Kidney glomerular epithelial cell (primary cell): ENCODE measurements around the gene PSMB7.
A peak's percentile ranks its signal among the peaks of the same experiment; 100 is the strongest.

Experiments used
- DNase-seq: peaks from one replicate; lab custom pipeline; 2025; lab: John Stamatoyannopoulos, UW

The PSMB7 gene

DNA sequence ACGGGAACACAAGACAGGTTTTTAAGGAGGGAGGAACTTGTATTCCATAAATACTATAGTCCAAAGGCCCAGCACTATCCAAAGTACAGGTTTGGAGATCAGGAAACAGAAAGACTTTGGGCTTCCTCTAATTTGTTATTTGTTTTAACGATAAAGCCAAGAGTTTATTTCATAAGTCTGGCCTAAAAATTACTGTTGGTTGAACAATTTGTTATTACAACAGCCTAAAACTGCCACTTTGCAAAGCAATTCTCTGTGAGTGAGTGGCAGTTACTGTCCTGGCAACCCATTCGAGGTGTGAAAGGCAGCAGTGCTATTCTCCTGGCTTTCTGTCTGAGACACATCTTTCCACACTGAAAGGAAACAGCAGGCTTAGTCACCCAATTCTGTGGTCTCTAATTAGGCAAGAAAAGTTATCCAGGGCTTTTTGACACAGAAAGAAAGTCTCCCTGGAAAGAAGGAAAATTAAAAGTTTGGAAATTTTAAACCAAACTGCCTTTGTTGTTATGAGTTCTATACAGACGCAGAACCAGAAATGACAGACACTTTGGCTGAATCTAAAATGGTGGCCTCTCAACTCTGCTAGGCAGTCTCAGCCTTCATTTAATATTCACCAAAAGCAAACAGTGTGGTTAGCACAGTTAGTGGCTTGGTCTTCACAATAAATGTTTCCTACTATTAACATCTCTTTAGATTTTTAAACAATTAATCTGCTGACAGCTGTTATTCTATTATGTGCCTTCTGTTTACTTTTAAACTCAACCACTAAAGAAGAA, 33.9 kb downstream of the PSMB7 start:
- peak; percentile 14 for DNase-seq

DNA sequence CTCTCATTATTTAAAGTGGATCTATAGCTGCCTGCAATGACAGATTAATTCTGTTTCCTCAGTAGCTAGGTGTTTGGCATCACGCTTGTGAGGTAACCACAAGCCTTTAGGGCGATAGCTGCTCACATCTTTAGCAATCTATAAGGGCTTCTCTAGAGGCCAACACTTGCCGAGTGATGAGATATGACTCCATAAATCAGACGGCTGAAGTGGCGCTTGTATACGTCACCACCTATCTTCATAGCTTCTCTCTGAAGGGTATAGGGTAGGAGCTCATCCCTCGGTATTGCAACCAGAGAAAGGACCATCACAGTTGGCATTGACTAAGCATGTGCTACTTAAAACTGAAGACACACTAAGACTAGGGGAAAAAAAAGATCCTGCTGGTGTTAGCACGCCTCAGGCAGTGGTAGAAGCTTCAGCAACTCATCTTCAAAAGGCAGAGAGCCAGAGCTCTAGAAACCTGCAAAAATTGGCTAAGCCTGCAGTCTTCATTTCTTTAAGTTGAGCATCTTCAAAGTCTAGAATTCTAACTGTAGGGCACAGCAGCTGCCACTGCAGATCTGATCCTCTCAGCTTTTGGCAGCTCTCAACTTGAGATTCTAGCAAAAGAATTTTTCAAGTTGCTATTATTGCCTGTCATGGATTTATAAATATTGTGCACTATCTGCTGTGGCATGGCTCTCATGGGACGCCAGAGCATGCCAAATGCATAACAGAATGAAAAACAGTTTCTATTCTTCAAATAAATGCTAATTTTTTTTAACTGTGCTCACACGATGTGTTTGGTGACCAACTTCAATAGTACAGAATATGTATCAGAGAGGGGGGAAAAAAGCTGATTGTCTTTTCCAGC, 37.5 kb downstream of the PSMB7 start:
- no peak for DNase-seq

DNA sequence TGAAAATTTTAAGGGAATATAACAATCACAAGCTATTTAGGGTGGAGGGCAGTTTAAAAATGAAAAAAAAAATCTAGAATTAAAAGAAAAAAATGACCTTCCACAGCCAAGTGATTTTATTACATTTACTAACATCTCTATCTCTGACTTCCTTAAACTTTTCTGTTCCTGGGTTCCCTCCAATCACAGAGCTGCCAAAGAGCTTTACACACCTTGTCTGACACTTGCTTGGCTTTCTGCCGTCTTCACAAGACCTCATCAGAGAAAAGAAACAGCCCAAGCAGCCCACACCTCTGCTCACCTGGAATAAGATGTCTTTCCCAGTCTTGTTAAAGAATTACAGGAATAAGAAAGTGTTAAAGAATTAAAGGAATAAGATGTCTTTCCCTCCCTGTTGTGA, 38.9 kb downstream of the PSMB7 start:
- DNase-seq, result no peak

DNA sequence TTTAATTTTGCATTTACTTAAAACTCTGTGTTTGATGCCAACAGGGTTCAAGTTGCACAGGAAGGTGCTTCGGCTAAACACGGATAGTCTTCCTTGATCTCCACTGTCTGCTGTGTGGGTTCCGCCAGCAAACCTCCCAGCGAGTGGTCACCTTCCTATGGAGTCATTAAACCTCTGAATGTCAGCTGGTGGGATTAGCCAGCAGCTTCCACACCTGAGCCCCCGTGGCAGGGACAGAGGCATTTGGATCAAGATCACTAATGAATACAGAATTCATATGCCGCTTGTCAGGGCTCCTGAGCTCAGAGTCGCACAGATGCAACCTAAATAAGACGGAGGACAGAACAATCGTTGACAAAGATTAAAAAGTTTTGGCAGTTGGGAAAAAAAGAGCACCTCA, 39.5 kb downstream of the PSMB7 start:
- DNase-seq, result no peak

DNA sequence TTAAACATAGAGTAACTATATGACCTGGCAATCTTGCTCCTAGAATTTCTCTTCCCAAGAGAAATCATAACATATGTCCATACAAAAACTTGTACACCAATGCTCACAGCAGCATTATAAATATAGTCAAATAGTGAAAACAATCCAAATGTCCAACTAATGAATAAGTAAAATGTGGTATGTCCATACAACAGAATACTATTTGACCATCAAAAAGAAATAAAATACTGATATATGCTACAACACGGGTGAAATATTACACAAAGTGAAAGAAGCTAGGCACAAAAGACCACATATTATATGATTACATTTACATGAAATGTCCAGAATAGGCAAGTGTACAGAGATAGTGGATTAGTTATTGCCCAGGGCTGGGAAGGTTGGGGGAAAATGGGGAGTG, 41.4 kb downstream of the PSMB7 start:
- DNase-seq, result no peak

DNA sequence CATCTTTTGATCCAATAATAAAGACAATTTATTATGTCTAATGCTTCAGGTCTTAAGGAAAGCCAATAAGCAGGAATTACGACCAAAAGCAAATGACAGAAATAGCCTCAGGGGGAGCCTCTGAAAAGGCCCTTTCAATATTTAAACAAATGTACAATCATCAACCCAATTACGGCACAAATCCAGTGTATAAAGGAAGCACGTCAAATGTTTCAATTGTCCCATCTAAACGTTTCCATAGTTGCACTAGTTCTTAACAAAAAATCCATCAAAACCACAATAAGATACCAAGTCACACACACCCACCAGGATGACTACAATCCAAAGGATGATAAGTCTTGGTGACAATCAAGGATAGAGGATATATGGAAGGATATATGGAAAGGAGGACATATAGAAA, 41.9 kb downstream of the PSMB7 start:
- no peak for DNase-seq

DNA sequence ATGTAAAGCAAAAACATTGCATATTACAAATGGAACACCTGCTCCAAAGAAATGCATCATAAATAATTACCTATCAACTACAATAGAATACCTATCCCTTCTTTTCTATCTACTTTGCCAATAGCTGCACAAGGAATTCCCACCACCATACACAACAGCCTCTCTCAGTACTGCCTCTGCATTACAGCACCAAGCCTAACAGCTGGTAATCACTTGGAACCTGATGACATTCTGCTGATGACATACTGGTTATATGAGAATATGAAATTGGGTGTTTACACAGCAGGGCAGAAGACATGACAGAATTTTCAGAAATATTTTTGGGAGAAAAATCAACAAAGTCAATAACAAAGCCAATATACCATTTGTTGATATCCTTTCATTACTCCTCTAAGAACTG, 43.2 kb downstream of the PSMB7 start:
- DNase-seq, result no peak

DNA sequence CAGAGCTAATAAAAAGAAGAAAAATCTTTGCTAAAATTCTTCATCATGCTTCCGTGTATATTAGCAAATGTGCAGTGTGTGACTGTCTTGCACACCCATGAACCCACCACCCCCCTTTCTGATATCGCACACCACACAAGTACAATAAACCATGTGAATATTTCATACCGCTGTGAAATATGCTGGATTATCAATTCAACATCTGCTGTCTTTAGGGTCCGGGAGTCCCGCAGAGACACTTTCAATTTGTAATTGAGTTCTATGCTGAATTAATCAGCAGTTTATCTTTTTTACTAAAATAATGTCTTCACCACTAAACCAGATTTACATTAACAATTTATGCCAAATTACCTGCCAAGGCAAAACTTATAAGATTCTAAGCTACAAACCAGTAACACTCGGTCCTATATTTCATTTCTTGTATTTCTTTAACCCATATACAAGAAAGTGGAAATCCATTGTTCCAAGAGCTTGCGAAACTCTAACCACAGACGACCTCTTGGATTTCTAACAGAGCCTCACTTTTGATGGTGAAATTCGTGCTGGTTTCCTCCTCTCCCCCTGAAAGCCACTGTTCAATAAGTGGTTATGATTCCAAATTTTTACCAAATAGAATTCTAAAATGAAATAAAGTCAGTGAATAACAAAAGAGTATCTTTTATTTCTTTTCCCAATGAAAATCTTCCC, 44.2 kb downstream of the PSMB7 start:
- no peak for DNase-seq

DNA sequence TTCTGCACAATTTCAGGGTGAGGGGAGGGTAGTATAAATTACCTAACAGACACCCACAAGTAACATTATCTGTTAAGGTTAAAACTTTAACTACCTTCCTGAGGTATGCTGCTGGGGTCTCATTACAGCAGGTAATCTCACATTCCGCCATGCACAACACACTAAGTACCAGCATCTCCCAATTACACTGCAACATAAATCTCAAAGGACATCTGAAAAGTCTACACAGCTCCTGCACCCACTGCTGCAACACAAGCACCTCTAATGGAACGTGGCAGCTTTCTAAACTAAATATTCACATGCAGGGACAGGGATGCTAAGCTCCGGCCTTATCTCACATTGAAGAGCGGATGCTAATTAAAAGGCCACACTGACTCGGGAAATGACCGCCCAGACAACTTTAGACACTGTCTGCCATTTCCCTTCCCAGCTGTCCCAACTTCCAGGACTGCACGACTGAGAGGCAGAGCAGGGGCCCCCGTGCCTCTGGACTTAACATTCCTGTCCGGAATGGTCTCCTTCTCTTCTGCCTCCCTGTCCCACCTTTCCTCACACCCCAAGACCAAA, 45.9 kb downstream of the PSMB7 start:
- no peak for DNase-seq

DNA sequence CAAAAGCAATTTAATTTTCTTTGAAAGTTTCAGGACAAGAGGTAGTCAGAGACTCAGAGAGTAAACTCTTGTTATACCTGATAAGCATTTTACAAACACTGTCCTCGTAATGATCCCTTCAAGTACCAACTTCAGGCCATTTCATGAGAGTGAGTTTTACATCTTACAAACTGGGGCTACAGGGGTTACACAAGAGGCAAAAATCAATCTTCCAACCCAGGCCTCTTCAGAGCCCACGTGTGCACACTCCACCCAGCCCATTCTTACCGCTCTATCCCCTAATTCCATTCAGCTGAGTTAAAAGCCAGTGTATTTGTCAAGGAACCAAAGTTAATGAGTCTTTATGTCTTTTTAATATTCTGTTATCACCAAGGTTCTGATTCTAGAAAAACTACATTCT, 46.5 kb downstream of the PSMB7 start:
- DNase-seq, result no peak

DNA sequence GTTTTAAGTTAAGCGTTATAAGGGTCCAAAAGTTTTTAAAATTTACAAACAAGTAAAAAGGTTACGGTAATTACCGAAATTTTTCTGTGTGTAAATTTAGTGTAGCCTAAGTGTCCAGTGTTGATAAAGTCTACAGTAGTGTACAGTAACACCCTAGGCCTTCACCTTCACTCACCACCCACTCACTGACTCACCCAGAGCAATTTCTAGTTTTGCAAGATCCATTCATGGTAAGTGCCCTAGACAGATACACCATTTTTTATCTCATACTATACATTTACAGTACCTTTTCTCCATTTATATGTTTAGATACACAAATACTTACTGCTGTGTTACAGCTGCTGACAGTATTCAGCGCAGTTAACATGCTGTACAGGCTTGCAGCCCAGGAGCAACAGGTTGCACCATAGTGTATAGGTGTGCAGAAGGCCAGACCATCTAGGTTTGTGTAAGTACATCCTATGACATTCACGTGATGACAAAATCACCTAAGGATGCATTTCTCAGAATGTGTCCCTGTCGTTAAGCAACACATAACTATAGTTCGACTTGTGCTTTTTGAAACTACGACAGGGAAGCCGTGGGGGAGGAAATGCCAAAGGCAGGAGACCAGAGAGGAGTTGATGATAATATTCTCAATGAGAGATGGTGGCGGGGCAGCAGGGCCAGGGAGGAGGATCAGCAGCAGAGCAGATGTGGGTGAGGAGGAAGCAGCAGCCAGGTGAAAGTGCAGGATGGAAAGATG, 48.6 kb downstream of the PSMB7 start:
- DNase-seq, result no peak

DNA sequence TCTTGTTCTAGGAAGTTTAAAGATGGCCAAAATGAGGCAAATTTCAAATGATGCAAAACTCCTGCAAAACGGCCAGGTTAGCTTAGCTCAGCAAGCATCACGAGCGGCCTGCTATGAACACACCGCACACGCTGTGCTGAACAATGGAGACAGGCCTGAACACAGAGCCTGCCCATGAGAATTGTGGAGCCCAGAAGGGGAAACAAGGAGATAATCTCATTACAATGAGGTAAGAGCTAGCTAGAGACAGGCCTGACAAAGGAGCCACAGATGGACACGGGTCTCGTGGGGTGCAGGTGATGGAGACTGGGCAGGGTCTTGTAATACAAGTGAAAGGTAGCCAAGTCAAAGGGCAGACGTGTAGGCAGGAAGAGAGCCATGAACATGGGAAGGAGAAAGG, 50.2 kb downstream of the PSMB7 start:
- DNase-seq, result no peak

DNA sequence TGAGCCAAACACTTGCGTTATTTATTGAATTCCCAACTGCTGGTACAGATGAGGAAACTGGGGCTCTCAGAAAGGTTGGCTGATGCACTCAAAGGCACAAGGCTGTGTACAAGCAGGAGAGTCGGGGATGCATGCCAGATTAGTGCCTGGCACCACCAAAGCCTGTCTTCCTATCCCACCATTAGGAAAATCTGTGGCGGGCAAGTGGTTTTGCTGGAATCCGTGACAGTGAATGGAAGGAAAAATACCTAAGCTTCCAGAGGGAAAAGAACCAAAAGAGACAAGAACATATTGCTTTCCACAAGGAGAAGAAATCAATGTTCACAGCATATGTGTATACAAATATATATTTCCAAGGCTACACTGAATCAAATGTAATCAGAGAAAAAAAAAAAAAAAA, 51.1 kb downstream of the PSMB7 start:
- DNase-seq, result no peak

DNA sequence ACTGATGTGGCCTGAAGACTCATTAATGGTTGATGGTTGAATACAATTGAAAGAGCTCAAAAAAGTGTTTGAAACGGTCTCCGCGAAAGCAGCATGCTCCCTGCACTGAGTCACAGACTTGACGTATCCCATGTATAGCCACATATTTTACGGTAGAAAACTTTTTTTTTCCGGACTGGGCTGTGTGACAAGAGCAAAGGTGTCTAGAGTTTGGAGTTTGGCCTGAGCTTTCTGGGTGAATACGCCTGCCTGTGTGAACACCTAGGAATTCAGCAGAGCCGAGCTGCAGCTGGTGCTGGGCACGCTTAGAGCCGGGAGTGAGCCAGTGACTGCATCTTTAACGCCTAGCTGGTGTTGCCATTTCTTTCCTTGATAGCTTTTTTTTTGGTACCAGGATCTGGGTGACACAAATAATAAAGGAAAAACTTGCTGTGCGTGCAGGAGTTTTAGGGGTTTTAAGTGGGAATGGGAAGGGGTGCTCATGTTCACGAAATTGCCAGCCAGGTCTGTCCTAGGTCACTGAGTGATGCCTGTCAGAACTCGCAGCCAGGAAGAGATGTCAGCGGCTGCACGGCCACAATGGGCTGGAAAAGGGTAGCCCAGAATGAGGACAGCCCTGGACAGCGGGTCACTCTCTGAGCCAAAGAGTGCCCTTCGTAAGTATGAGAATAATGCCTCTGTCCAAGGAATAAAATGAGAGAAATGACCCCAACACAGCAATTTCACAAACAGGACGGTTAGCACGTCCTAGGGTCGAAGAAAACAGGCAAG, 51.7 kb downstream of the PSMB7 start:
- no peak for DNase-seq

DNA sequence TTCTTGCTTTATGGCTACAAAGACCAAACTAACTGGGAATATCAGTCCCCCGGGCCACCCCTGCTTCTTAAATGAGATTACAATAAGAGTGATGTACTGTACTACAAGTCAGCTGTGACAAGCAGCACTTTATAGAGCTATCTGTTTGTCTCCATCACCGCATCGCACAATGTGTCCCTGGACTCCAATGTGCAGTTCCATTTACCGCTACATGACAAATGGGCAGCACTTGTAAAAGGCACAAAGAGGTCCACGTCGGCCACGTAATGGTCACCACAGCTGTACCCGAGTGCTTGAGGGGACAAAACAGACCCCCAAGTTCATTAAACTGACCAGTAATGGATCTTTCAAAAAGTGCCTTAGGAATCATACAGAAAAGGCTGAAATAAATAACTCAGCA, 54.1 kb downstream of the PSMB7 start:
- DNase-seq, result no peak

DNA sequence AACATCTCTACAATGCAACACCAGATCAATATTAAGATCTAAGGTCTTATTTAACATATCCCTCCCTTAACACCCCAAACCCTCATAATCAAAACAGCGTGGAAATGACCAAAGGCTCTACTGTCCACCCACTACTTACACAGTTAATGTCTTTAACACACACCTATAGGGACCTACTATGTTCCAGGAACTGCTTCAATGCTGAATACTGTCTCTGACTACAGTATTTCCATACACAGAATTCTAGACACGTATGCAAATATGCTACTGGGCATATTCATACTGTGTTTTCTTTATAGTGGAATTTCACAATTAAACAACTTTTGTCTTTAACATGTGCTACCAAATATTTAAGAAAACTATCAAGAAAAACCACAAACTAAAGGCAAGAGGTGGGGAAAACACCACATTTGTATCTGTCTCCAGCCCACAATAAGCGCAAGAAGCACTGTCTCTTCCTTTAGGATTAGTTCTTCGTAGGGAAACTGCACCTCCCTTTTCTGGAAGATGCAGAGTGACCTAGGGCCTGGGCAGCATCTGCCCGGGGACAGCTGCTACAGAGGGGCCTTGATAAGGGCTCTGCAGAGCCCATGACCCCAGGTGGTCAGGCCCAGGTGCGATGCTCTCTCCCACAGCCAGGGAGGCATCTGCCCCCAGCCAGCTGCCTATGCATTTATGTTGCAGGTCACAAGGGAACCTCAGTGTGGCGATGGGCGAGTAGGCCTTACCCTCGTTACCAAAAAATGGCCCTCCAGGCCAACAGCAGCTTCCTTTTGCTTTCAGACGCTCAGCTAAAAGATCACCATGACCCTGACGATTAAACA, 55.2 kb downstream of the PSMB7 start:
- no peak for DNase-seq

DNA sequence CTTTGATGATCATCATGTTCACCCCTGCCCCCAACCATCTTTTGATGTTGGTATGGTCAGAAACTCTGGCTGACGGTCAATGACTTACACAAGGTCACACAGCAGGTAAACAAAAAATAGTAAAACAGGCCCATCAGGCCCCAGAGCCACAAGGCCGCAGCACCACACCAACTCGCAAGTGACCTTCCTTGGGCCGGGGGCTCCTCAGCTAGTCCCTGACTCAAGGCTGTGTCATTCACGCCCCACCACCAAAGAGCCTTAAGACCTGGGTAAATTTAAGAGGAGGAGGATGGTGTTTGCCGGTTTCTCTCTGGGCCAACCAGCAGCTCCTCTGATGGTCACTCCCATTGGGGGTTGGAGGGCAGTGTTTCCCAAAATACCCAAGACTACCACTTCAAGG, 55.8 kb downstream of the PSMB7 start:
- no peak for DNase-seq

DNA sequence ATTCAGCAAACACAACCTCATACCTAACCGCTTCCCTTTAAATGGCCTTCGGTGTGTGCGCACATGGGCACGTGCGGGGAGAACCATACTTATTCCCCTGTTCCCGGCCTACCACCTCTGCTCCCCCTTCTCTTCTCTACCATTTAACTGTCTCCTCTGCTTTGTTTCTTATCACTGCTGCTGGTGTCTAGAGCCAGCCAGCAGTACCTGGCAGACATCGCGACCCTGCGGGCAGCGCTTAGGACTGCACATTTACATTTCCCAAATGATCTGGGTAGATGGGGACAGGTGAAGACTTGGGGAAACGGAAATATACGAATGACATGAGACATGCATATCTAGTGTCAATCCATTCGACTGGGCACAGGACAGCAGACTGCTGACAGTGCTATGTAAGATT, 56.6 kb downstream of the PSMB7 start:
- DNase-seq, result no peak

DNA sequence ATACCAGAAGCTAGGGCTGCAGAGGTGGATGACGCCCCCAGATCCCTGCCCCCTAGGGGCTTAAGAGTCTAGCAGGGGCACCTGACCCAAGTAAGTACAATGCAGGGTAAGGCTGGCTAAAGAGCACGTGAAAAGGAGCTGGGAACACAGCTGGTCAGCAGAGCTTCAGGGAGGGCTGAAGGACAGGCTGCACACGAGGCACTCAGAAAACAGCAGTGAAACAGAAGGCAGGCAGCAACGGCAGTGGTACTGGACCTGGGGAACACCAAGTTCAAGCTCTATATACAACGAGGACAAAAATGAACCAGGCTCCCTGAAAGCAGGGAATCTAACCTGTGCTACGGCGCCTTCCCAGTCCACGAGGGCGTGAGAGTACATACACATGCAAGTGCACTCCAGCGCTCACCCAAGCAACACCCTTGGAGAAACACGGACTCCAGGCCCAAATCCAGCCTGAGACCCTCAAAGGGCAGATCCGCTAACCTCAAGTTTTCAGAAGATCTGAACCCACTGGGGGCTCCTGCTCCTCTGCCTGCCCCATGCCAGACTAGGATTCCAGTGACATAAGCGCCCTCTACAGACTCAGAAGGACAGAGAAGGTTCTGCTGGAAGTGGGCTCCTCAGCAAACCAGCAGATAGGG, 57.4 kb downstream of the PSMB7 start:
- DNase-seq, result no peak
